Smooth muscle cell of the brain vasculature (primary cell): Measurements from ENCODE around the gene ZNF22.

Source experiments
- DNase-seq: peaks from one replicate; pipeline ENCODE4 v3.0.0-alpha.2; 2012; ENCODE audit warnings: low read depth, low spot score

The ZNF22 gene

DNA sequence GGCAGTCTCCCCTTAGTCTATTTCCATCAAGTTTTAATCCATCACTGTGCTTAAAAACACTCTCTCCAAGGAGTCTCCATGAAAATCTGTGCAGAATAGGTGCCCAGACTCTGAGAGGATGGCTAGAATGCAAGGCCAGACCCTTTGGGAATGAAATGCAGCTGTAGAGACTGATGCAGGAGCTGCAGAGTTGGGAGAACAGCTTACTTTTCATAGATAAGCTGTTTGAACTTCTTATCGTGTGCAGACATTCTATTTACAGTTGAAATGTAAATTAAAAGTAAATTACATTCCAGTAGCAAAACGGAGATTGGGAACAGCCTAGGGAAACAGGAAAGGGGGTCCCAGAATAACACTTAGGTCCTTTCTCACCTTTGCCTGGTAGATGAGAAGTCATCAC is 14.9 kb downstream of the ZNF22 start:
- DNase-seq, result no peak

DNA sequence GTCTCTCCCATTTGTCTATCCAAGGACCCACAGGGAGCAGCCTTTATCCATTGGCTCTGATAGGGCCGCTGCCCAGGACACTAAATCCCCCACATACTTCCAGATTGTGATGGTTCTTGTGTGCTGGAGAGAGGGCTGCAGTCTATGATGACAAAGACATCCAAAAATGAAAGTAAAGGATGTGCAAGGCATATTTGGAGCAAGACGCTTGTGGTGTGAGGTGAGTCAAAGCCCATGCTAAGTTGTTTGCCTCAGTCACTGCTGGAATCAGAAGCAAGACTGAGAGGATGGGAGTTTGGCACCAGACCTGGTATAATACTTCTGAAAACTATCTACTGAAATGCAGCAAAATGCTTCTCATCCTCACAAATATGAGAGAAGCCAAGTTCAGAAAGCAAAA is 22.7 kb downstream of the ZNF22 start:
- DNase-seq, result no peak

DNA sequence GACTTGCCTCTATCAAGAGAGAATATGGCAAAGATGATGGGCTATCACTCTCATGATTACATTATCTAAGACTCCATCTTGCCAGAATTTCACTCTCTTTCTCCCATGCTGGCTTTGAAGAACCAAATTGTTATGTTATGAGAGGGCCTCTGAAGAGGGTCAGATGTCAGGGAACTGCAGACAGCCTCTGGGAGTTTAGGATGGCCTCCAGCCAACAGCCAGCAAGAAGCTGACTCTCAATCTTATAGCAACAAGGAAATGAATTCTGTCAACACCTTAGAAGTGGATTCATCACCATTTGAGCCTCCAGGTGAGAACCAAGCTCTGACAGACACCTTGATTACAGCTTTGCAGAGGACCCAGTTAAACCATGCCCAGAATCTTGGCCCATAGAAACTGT is 33.6 kb downstream of the ZNF22 start:
- peak; percentile 10 for DNase-seq

DNA sequence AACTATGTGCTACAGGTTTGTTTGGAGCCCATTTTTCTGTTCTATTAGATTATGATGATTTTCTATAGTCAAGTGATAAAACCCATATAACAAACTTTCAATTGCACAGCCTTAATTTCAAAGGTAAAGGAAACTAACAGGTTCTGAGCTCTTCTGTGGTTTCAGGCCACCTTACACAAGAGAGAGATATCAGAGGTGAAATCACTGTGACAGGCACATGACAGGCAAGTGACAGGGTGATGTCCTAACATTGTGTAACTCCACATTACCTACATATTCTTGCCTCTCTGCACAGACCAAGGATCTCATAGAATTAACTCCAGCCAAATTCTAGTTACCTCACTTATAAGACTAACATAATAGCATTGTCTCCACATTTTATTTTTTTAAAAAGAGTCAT is 35.0 kb downstream of the ZNF22 start:
- no peak for DNase-seq

DNA sequence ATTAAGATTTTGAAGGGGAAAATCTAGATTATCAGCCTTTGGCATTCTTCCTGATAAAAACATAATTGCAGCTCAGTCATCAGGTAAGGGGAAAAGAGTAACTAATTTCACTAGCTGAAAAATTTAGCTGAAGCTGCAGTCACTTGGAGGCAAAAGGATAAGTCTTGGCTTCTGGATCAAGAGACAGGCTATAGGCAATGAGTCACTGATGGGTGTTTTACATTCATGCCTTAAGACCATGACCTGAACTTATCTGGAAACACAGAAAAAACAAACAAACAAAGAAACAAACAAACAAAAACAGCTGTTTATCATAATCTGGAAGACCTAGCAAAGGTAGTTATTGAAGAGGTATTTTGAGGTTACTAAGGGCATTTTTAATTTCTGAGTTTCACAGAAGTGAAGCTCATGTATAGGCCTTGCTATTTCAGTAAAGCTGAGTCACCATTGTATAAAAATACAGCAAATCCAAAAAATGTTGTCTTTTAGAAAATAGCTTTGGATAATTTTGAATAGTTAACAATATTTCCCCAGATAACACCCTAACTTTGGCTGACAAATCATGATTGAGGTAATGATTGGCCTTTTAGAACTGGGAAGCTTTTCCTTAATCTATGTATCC is 40.3 kb downstream of the ZNF22 start:
- no peak for DNase-seq

DNA sequence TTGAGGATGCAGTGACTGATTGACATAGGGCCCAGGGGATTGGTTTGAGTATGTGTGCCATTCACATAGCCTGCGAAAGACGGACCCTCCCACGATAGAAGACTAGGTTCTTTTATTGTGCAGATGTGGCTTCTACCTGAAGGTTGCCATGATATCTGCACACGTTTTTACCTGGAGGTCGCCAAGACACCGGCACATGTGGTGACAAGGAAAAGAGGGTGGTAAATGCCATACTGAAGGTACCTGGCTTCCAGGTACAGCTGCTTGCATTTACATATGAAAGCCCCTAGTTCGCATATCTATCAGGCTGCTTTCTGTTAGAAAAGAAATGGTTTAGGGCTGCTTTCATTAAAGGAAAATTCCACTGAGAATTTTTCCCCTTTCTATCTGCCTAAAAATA is 43.6 kb downstream of the ZNF22 start:
- DNase-seq, result no peak

DNA sequence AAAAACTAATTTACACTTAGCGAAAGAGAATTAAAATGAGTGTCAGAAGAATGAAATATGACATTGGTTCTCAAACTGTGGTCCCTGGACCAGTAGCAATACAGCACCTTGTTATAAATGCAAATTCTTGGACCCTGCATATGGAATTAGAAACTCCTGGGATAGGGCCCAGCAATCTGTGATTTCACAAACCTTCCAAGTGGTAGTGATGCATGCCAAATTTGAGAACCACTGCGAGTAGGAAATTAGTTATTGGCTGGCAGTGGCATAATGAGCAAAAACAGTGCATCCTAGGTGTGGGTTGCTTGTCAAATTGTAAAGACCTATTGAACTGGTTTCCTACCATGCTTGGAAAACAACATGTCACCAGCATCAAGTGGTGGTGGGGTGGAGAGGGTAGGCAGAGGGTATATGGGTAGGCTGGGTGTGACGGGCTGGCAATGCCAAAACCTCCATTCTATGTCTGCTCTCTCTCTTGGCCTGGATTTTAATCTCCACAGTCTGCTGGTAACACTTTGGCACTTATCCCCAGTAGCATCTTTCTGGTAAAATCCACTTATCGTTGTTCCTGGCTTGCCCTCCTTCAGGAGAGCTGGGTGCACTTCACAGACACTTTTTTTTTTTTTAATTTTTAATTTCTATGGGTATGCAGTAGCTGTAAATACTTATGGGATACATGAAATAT is 50.0 kb downstream of the ZNF22 start:
- DNase-seq, result no peak

DNA sequence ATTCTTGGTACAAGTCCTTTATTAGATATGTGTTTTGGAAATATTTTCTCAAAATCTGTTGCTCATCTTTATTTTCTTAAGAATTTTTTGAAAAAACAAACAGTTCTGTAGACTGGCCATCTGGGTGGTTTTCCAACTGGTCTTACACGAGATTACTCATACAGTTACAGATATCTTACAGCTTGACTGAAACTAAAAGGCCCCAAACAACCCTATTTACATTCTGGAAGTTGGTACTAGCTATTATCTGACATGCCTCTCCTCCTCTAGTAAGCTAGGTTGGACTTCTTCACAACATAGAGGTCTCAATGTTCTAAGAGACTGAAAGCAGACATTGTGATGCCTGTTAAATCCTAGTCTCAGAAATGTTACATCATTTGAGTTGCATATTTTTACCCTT is 52.0 kb downstream of the ZNF22 start:
- DNase-seq, result no peak

DNA sequence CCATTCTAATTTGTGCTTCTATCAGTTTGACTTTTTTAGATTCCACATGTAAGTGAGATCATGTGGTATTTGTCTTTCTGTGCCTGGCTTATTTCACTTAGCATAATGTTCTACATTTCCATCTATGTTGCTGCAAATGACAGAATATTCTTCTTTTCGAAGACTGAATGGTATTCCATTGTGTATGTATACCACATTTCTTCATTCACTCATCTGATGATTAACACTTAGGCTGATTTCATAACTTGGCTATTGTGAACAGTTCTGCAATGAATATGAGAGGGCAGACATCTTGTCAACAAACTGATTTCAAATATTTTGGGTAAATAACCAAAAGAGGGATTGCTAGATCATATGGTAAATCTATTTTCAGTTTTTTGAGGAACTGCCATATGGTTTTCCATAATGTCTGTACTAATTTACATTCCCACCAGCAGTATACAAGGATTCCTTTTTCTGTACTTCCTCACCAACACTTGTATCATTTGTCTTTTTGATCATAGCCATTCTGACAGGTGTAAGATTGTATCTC is 52.9 kb downstream of the ZNF22 start:
- DNase-seq, result no peak
